Spleen (tissue), 11 donors: ENCODE measurements around the gene HECTD2. TPM values are rescaled to one million over a fixed set of nuclear protein-coding genes. Genes with fewer than 3 reads are reported as not detected.
A peak's percentile ranks its signal among the peaks of the same experiment; 100 is the strongest.
"Not testable (repeated sequence)": the region's sequence is repeated elsewhere in the genome, so short reads cannot be mapped to it uniquely, and the experiment has no call there.

Source experiments
- DNase-seq: peaks from one replicate; pipeline ENCODE4 v3.0.0-alpha.2; 2020
- H3K27ac ChIP-seq, 8 donors: fragments of 200-600 bp; sonication (generic) in 7 of 8; 1 replicate in 4 of 8; 2 replicates in 4 of 8; pipeline versions ENCODE4 v1.5.0 to v1.8.0; 2016 to 2021; ENCODE audit warnings: inconsistent platforms in 4 of 8, mild to moderate bottlenecking in 4 of 8, moderate library complexity in 1 of 8
- H3K27me3 ChIP-seq, 7 donors: fragments of 200-600 bp; sonication (generic) in 6 of 7; replicated peaks in 1 of 7; 1 replicate in 4 of 7; 2 replicates in 3 of 7; pipeline versions ENCODE4 v1.5.0 to v1.8.0; 2016 to 2021; ENCODE audit warnings: inconsistent platforms in 3 of 7, mild to moderate bottlenecking in 1 of 7
- H3K36me3 ChIP-seq, 6 donors: fragments of 200-600 bp; sonication (generic) in 5 of 6; 1 replicate in 4 of 6; 2 replicates in 2 of 6; pipeline versions ENCODE4 v1.5.0 to v1.8.0; 2016 to 2021; ENCODE audit warnings: inconsistent platforms in 2 of 6
- H3K4me1 ChIP-seq, 6 donors: fragments of 200-600 bp; sonication (generic) in 5 of 6; 1 replicate in 3 of 6; 2 replicates in 3 of 6; pipeline versions ENCODE4 v1.5.0 to v1.8.0; 2016 to 2021; ENCODE audit warnings: inconsistent platforms in 3 of 6
- H3K4me3 ChIP-seq, 8 donors: fragments of 200-600 bp; sonication (generic) in 7 of 8; 1 replicate in 4 of 8; 2 replicates in 4 of 8; pipeline versions ENCODE4 v1.5.0 to v1.8.0; 2016 to 2021; ENCODE audit warnings: inconsistent platforms in 4 of 8, mild to moderate bottlenecking in 4 of 8, moderate library complexity in 2 of 8
- H3K9me3 ChIP-seq, 8 donors: fragments of 200-600 bp; sonication (generic) in 7 of 8; 1 replicate in 4 of 8; 2 replicates in 4 of 8; pipeline versions ENCODE4 v1.5.0 to v1.8.0; 2016 to 2021; ENCODE audit warnings: inconsistent platforms in 4 of 8
- CTCF ChIP-seq, 11 experiments: fragments of 200-600 bp in 7 of 11; fragments of 450-650 bp in 4 of 11; sonication (generic) in 4 of 11; IDR thresholded peaks in 8 of 11; conservative IDR thresholded peaks in 3 of 11; 1 replicate in 7 of 11; 2 replicates in 4 of 11; pipeline versions ENCODE4 v1.4.0 to v1.8.0; 2016 to 2021; ENCODE audit warnings: antibody characterized with exemption in 11 of 11, inconsistent platforms in 4 of 11, mild to moderate bottlenecking in 1 of 11
- POLR2A ChIP-seq, 3 donors: fragments of 450-650 bp; IDR thresholded peaks; one replicate each; pipeline ENCODE4 v1.5.1; 2017; ENCODE audit warnings: antibody characterized with exemption in 3 of 3, mild to moderate bottlenecking in 1 of 3
- POLR2AphosphoS5 ChIP-seq, 3 donors: sonication (generic); formaldehyde crosslinking; IDR thresholded peaks; one replicate each; pipeline ENCODE4 v1.5.1; 2017; ENCODE audit warnings: antibody characterized with exemption in 3 of 3
- WGBS, 5 donors: extraction: QIAGEN DNeasy Blood & Tissue Kit in 3 of 5; methylation state at CpG; one replicate each; pipeline versions ENCODE4 v1.1.5 to v1.1.7; 2013 to 2018; 5-methylcytosine and 5-hydroxymethylcytosine counted together
- intact Hi-C: fragments of 100-400 bp; cut with DNase I; formaldehyde crosslinking; loops from one replicate; pipeline ENCODE4 v1.15.0; 2023; ENCODE audit warnings: low total_unique reads
- polyA plus RNA-seq, 3 donors: library from polyadenylated mRNA; stranded (reverse); fragments of 200-250 nt; gene quantifications; one replicate each; pipeline ENCODE4 v1.2.1, GENCODE V29; 2013
- total RNA-seq, 7 donors: library from RNA; depleted of rRNA in 3 of 7; stranded (reverse); fragments of >200 nt in 3 of 7; fragmentation: NEBNext Ultra II Directional in 4 of 7; extraction: Animal tissue kit (Norgen Biotek cat#: 25700) in 4 of 7; gene quantifications; one replicate each; pipeline versions ENCODE4 v1.1.0 to v1.2.1, GENCODE V29; 2016 to 2021
- donor health status: healthy with polysubstance abuse.
- donor health status: DM: no; HTN: no; CAD: no; lungs with moderate emphysema.
- donor health status: DM: no; HTN: no; CAD: no.
- donor health status: Bipolar disorder and iron deficiency.
- donor health status: healthy.
- donor health status: DM: no; HTN: no; CAD: no.
- donor health status: DM: yes; HTN: yes; CAD: no.

The HECTD2 gene
- total and polyA plus RNA-seq, 10 donors = 3.3 to 11.1 (median 7.4) TPM

GRCh38 chr10:91559169-91559568, 149.0 kb downstream of the HECTD2 start:
- peaks cover 0 to 7% (median 0%) of the 10 kb centered on the region in 6 donors for H3K4me1 ChIP-seq
- WGBS, 5 donors = 64 to 88% (median 75%) methylated on average over 1 of the region's 1 CpG
- H3K4me3 ChIP-seq = no peak overlapping the region
- no peaks in the 10 kb centered on the region for H3K27me3 ChIP-seq
- no peak overlapping the region for H3K27ac ChIP-seq
- peaks cover 0 to 9% (median 0%) of the 10 kb centered on the region in 8 donors for H3K9me3 ChIP-seq
- H3K36me3 ChIP-seq = no peaks in the 10 kb centered on the region
- intact Hi-C loops = no loop called here
- TF ChIP-seq POLR2A (IDR thresholded peaks at IDR 0.05) (no peak), CTCF (IDR thresholded peaks at IDR 0.05 in 8 of 11, conservative IDR thresholded peaks at IDR 0.05 in 3 of 11) (no peak), POLR2AphosphoS5 (IDR thresholded peaks at IDR 0.05) (no peak)
- DNase-seq = no peak

GRCh38 chr10:91559750-91560149, 149.6 kb downstream of the HECTD2 start:
- Histone ChIP-seq H3K36me3 (no peaks in the 10 kb centered on the region), H3K4me3 (no peak overlapping the region), H3K9me3 (peaks cover 0 to 9% (median 0%) of the 10 kb centered on the region in 8 donors), H3K27me3 (no peaks in the 10 kb centered on the region), H3K4me1 (peaks cover 0 to 7% (median 0%) of the 10 kb centered on the region in 6 donors), H3K27ac (no peak overlapping the region)
- TF ChIP-seq POLR2AphosphoS5 (IDR thresholded peaks at IDR 0.05) (no peak), CTCF (IDR thresholded peaks at IDR 0.05 in 8 of 11, conservative IDR thresholded peaks at IDR 0.05 in 3 of 11) (no peak), POLR2A (IDR thresholded peaks at IDR 0.05) (no peak)
- DNase-seq = no peak
- 84 to 94% (median 88%) methylated on average over 2 of the region's 2 CpGs for WGBS, 5 donors
- intact Hi-C loops = no loop called here

- intact Hi-C loops, H3K27me3 ChIP-seq, DNase-seq, H3K4me1 ChIP-seq, H3K36me3 ChIP-seq, H3K4me3 ChIP-seq, H3K9me3 ChIP-seq: not testable (repeated sequence)
- TF ChIP-seq POLR2AphosphoS5 (IDR thresholded peaks at IDR 0.05) = peak in 1 of 3 donors; percentile 22
- H3K27ac ChIP-seq = peak overlapping the region in 1 of 8 donors; percentile 5
- WGBS, 5 donors = 62 to 81% (median 70%) methylated on average over 3 of the region's 3 CpGs
Observed at GRCh38 chr10:91560827-91561226, 150.7 kb downstream of the HECTD2 start.

GRCh38 chr10:91562839-91563581, 152.9 kb downstream of the HECTD2 start:
- no peak for DNase-seq
- Histone ChIP-seq H3K36me3 (no peaks in the 10 kb centered on the region), H3K27me3 (no peaks in the 10 kb centered on the region), H3K4me1 (no peaks in the 10 kb centered on the region), H3K4me3 (no peak overlapping the region), H3K27ac (no peak overlapping the region), H3K9me3 (peaks cover 0 to 9% (median 0%) of the 10 kb centered on the region in 8 donors)
- no peak for TF ChIP-seq CTCF (IDR thresholded peaks at IDR 0.05 in 8 of 11, conservative IDR thresholded peaks at IDR 0.05 in 3 of 11)
- no peak for TF ChIP-seq POLR2AphosphoS5 (IDR thresholded peaks at IDR 0.05)
- TF ChIP-seq POLR2A (IDR thresholded peaks at IDR 0.05) = no peak
- intact Hi-C loops = no loop called here
- 66 to 82% (median 68%) methylated on average over 2 of the region's 2 CpGs for WGBS, 5 donors
